ENCODE measurements around the gene RGS6. TPM values are rescaled to one million over a fixed set of nuclear protein-coding genes. Genes with fewer than 3 reads are reported as not detected.

The RGS6 gene
- total and polyA plus RNA-seq, 2 of the 4 experiments (the other 2 are of a cell fraction): not detected

GRCh38 chr14:72516936-72517700 lies 584.9 kb downstream of the RGS6 start:
- peak overlapping the region; percentile 87 for H4K91ac ChIP-seq (ENCODE audit: insufficient read depth, low read depth, low read length)
- H4K5ac ChIP-seq (ENCODE audit: low read depth, low read length): peak overlapping the region; percentile 84
- H3K27ac ChIP-seq (ENCODE audit: insufficient read depth, low read length): peak overlapping the region; percentile 35
- H3K4me1 ChIP-seq (ENCODE audit: control insufficient read depth, insufficient read depth, low read length): peaks cover 7% of the 10 kb centered on the region
- DNase-seq: peak; percentile 91
- BruUV-seq (replicated peaks): no TSS peak
- no peaks in the 10 kb centered on the region for H4K20me1 ChIP-seq (ENCODE audit: insufficient read depth, low read length)
- peak overlapping the region; percentile 77 for H3K18ac ChIP-seq (ENCODE audit: low read depth, low read length)
- no peaks in the 10 kb centered on the region for H3K9me3 ChIP-seq (ENCODE audit: control insufficient read depth, insufficient read depth, low read length)
- H2AK9ac ChIP-seq (replicated peaks; ENCODE audit: low read depth, low read length, poor library complexity): peak overlapping the region; percentile 82
- H3K4ac ChIP-seq (ENCODE audit: low read depth, low read length): peak overlapping the region; percentile 83
- peak overlapping the region; percentile 85 for H2BK15ac ChIP-seq (ENCODE audit: low read depth, low read length)
- peak overlapping the region; percentile 41; the same call in 1 of the 2 replicates for H3K56ac ChIP-seq (ENCODE audit: extremely low read depth, insufficient read depth, low read length)
- ATAC-seq (ENCODE audit: low read depth): peak; percentile 88
- ChIA-PET CTCF (interaction anchor here (0.6 to 4.6 kb wide), 19 partner anchors 12 to 496 kb away, joined by 3 to 60 read pairs (median 3); partner anchors contain the start of gene DPF3), POLR2A (ENCODE audit: unreplicated experiment) (no interaction called here)
- peak overlapping the region; percentile 45 to 84 for H4K8ac ChIP-seq (ENCODE audit: low read depth in 2 of 2, low read length in 2 of 2)
- H3K4me2 ChIP-seq (ENCODE audit: low read depth, low read length): 0 out of 2 replicates have a peak overlapping the region, but pooled peaks have one; percentile 11
- WGBS, 2 experiments (ENCODE audit: extremely low coverage in 2 of 2, insufficient read length in 1 of 2): 70% methylated on average over 3 of the region's 11 CpGs; no CpG with 5 or more reads in 1 of the 2 experiments
- dilution Hi-C loops (cut with HindIII; ENCODE audit: low sequenced_read_pairs, unreplicated experiment): no loop called here
- no peak overlapping the region for H3K4me3 ChIP-seq (ENCODE audit: insufficient read depth, low read depth, low read length)
- H2AK5ac ChIP-seq (ENCODE audit: low read depth, low read length): peak overlapping the region; percentile 93
- peak overlapping the region; percentile 69 for H2BK5ac ChIP-seq (ENCODE audit: low read depth, low read length, poor library complexity, severe bottlenecking)
- H3K79me1 ChIP-seq (ENCODE audit: low read depth in 1 of 2, low read length in 2 of 2): no peaks in the 10 kb centered on the region
- H2AFZ ChIP-seq (replicated peaks; ENCODE audit: low read length, poor library complexity): peak overlapping the region; percentile 83
- H3K36me3 ChIP-seq (ENCODE audit: control insufficient read depth, insufficient read depth, low read length): no peaks in the 10 kb centered on the region
- no peak overlapping the region for H3K23ac ChIP-seq (ENCODE audit: low read depth, low read length)
- peak overlapping the region; percentile 15; the same call in 1 of the 2 replicates for H3K9ac ChIP-seq (ENCODE audit: low read depth, low read length)
- H3K9me1 ChIP-seq (ENCODE audit: insufficient read depth, low read length): no peaks in the 10 kb centered on the region
- H3K14ac ChIP-seq (replicated peaks; ENCODE audit: low read depth, low read length): peak overlapping the region; percentile 44; the same call in 1 of the 2 replicates
- TF ChIP-seq MAZ (IDR thresholded peaks at IDR 0.05; ENCODE audit: borderline replicate concordance, low read depth, low read length) (peak; percentile 35; the same call in 1 of the 2 replicates), CHD1 (IDR thresholded peaks at IDR 0.05; ENCODE audit: low read depth, low read length) (peak; percentile 58; the same call in 1 of the 2 replicates), CEBPB (IDR thresholded peaks at IDR 0.05; ENCODE audit: low read depth, low read length) (0 out of 2 replicates have a peak, but pooled peaks have one; percentile 13), BHLHE40 (IDR thresholded peaks at IDR 0.05; ENCODE audit: low read depth, low read length) (no peak), POLR2A (IDR thresholded peaks at IDR 0.05; ENCODE audit: low read depth, low read length) (peak; percentile 69), MXI1 (IDR thresholded peaks at IDR 0.05; ENCODE audit: borderline replicate concordance, low read depth, low read length) (no peak), MAFK (IDR thresholded peaks at IDR 0.05; ENCODE audit: low read depth, low read length) (peak; percentile 32; the same call in 1 of the 2 replicates), RAD21 (IDR thresholded peaks at IDR 0.05; ENCODE audit: low read length) (peak; percentile 99), CTCF (conservative IDR thresholded peaks at IDR 0.05; ENCODE audit: low read depth, low read length) (peak; percentile 98), SMC3 (IDR thresholded peaks at IDR 0.05; ENCODE audit: low read depth, low read length) (peak; percentile 99)
- intact Hi-C loops (cut with micrococcal nuclease): loop anchor here (1.0 to 10.0 kb wide), 5 partner anchors 150 to 388 kb away; no protein-coding TSS in a partner anchor
- peak overlapping the region; percentile 86 for H2BK120ac ChIP-seq (ENCODE audit: low read depth, low read length)
- peaks cover 2% of the 10 kb centered on the region; the same call in 1 of the 2 replicates for H3K27me3 ChIP-seq (ENCODE audit: control insufficient read depth, insufficient read depth, low read length)
- peak overlapping the region; percentile 94 for H2BK20ac ChIP-seq (ENCODE audit: low read depth, low read length)
- in situ Hi-C loops (cut with MboI; ENCODE audit: low sequenced_read_pairs): loop anchor here (5.0 kb wide), 1 partner anchor 390 kb away; no protein-coding TSS in a partner anchor
